ENCODE results near the gene RPS27. TPM values are rescaled to one million over a fixed set of nuclear protein-coding genes. Genes with fewer than 3 reads are reported as not detected.

The RPS27 gene
- total and polyA plus RNA-seq, 4 donors, result 452 to 3,145 (median 1,349) TPM

DNA sequence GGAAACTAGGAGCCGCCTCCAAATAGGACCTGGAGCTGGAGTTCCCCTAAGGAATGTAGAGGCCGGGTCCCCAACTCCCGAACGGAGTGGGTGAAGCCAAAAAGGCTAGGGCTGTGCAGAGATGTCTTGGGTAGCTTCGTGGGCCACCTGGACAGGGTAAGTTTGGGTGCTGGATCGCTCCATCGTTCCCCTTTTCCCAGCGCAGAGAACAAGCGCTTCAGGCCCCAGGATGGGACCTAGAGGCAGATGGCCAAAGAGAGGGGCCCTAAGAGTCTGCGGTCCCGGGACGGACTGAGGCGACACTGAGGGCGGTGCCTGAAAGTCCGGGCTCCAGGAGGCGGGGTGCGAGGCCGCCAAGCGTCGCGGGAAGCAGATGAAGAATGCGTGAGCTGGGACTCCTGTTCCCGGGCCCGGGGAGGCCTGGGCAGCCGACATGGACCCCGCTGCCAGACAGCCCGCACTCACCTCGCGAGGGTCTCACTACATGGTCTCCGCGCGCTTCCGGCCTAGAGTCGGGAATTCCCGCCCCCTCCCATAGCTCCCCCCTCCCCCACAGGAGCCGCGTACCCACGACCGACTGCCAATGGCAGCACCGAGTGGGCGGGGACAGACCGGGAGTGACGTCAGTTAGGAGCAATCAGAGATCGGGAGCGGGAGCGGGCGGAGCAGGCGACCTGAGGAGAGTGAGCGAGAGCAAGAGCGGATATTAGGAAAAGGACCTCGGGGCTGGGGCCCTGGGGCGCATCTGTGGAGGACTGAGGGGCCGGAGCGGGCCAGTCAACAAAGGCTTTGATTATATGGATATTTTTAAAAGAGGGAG, 27.3 kb upstream of the RPS27 start, which contains the start of gene SLC39A1:
TSS of gene SLC39A1 (minus strand) at position 508 of the 820 bp plus-strand sequence. CDS start 822 bp downstream, outside the sequence.
- peak; percentile 99 for DNase-seq (ENCODE audit: low spot score)
- Histone ChIP-seq H3K4me1 (ENCODE audit: control insufficient read depth in 4 of 4, insufficient read depth in 4 of 4, low read length in 3 of 4) (peaks cover 7 to 46% (median 35%) of the 10 kb centered on the region in 4 donors), H3K27me3 (ENCODE audit: control insufficient read depth in 4 of 4, insufficient read depth in 4 of 4, low read length in 3 of 4) (no peaks in the 10 kb centered on the region), H3K36me3 (ENCODE audit: control insufficient read depth in 4 of 4, insufficient read depth in 3 of 4, low read depth in 1 of 4, low read length in 3 of 4) (peaks cover 0 to 8% (median 1%) of the 10 kb centered on the region in 4 donors), H3K4me3 (ENCODE audit: low read depth in 1 of 3, low read length in 3 of 3) (peak within 1 kb of the TSS; percentile 69 to 81 (median 75)), H3K9me3 (ENCODE audit: control insufficient read depth in 4 of 4, low read length in 3 of 4) (no peaks in the 10 kb centered on the region), H3K27ac (ENCODE audit: low read depth in 1 of 2, low read length in 2 of 2) (peak within 1 kb of the TSS; percentile 94 to 95), H3K9ac (ENCODE audit: low read depth in 1 of 2, low read length in 2 of 2) (peak within 1 kb of the TSS; percentile 77 to 78)
- WGBS, result under 1% methylated on average over 54 of the region's 54 CpGs
- peak; percentile 46 to 49 for TF ChIP-seq JUND (IDR thresholded peaks at IDR 0.05)
- TF ChIP-seq NR2F2 (IDR thresholded peaks at IDR 0.05), result no peak
- TF ChIP-seq, protein P1, sequence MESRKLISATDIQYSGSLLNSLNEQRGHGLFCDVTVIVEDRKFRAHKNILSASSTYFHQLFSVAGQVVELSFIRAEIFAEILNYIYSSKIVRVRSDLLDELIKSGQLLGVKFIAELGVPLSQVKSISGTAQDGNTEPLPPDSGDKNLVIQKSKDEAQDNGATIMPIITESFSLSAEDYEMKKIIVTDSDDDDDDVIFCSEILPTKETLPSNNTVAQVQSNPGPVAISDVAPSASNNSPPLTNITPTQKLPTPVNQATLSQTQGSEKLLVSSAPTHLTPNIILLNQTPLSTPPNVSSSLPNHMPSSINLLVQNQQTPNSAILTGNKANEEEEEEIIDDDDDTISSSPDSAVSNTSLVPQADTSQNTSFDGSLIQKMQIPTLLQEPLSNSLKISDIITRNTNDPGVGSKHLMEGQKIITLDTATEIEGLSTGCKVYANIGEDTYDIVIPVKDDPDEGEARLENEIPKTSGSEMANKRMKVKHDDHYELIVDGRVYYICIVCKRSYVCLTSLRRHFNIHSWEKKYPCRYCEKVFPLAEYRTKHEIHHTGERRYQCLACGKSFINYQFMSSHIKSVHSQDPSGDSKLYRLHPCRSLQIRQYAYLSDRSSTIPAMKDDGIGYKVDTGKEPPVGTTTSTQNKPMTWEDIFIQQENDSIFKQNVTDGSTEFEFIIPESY (IDR thresholded peaks at IDR 0.05), result peak; percentile 73
- TF ChIP-seq SP1 (IDR thresholded peaks at IDR 0.05), result peak; percentile 75
- peak; percentile 66 for TF ChIP-seq YY1 (IDR thresholded peaks at IDR 0.05)
- peak in 1 of 2 donors; percentile 29 for TF ChIP-seq GABPA (IDR thresholded peaks at IDR 0.05 in 1 of 2, conservative IDR thresholded peaks at IDR 0.05 in 1 of 2)
- no peak for TF ChIP-seq RAD21 (IDR thresholded peaks at IDR 0.05)
- peak; percentile 65 for TF ChIP-seq TAF1 (conservative IDR thresholded peaks at IDR 0.05)

DNA sequence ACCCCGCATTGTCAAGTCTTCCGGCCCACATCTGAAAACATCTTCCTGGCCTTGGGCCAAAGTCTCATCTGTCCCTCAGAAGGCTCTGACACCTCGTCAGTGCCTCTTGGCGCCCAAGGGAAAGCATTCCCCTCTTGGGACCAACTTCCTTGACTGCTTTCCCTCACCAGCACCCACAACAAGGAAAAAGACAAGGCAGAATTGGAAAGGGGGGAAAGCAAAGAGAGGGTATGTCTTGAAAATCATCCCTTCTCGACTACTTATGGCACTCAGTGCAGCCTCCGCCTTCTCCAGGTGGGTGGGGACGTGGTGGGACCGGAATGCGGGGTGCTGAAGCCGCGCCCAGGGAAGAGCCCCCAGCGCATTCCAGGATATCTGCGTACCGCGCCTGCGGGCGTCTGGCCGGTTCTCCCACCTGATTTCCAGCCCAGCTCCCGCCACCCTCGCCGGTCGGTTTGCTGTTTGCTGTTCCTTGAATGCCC, 26.7 kb upstream of the RPS27 start:
- Histone ChIP-seq H3K9ac (ENCODE audit: low read depth in 1 of 2, low read length in 2 of 2) (peak overlapping the region; percentile 70 to 72), H3K9me3 (ENCODE audit: control insufficient read depth in 4 of 4, low read length in 3 of 4) (no peaks in the 10 kb centered on the region), H3K4me1 (ENCODE audit: control insufficient read depth in 4 of 4, insufficient read depth in 4 of 4, low read length in 3 of 4) (peaks cover 9 to 50% (median 36%) of the 10 kb centered on the region in 4 donors), H3K4me3 (ENCODE audit: low read depth in 1 of 3, low read length in 3 of 3) (peak overlapping the region; percentile 69 to 81 (median 75)), H3K36me3 (ENCODE audit: control insufficient read depth in 4 of 4, insufficient read depth in 3 of 4, low read depth in 1 of 4, low read length in 3 of 4) (peaks cover 0 to 8% (median 1%) of the 10 kb centered on the region in 4 donors), H3K27ac (ENCODE audit: low read depth in 1 of 2, low read length in 2 of 2) (peak overlapping the region; percentile 94 to 95), H3K27me3 (ENCODE audit: control insufficient read depth in 4 of 4, insufficient read depth in 4 of 4, low read length in 3 of 4) (no peaks in the 10 kb centered on the region)
- DNase-seq (ENCODE audit: low spot score), result peak; percentile 61
- 3% methylated on average over 22 of the region's 22 CpGs for WGBS
- TF ChIP-seq, protein P1 (IDR thresholded peaks at IDR 0.05), result no peak
- no peak for TF ChIP-seq RAD21 (IDR thresholded peaks at IDR 0.05)

DNA sequence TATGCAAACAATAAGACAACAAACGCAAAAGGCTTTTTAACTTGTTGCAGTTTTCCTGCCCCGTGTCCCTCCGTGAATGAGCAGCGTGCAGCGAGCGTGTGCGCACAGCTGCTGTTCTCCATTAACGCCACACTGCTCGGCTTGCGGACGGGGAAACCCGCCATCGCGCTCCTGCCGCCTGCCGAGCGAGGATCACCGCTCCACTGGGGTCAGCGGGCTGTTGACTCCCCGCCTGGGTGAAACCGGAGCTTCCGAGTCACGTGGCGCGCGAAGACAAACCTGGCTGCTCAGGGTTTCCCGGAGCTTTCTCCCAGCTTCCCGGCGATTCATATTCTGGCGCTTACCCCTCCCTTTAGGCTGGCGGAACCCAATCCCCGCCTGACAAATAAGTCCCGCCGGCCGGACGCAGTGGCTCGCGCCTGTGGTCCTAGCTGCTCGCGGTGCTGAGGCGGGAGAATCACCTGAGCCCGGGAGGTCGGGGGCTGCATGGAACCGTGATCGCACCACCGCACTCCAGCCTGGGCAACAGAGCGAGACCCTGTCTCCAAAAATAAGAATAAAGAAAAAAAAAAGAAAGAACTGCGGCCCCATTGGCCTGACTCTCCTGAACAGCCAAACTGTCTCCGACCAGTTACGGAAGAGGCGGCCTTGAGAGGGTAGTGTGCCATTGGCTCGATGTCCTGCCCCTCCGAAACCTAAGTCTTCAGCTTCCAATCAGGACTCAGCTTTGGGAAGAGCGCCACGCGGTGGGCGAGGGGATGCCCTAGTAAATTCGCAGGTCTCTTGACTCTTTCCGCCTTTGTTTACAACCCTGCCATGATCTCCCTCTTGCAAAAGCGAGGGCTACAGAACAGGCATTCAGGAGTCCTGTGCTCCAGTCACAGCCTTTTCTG, 23.2 kb upstream of the RPS27 start, which contains the start of gene CREB3L4:
TSS of gene CREB3L4 (plus strand) at position 796 of the 893 bp plus-strand sequence. CDS start 624 bp downstream, outside the sequence.
- H3K27me3 ChIP-seq (ENCODE audit: control insufficient read depth in 4 of 4, insufficient read depth in 4 of 4, low read length in 3 of 4), result no peaks in the 10 kb centered on the region
- H3K4me3 ChIP-seq (ENCODE audit: low read depth in 1 of 3, low read length in 3 of 3), result peak within 1 kb of the TSS; percentile 61 to 98 (median 83)
- H3K9me3 ChIP-seq (ENCODE audit: control insufficient read depth in 4 of 4, low read length in 3 of 4), result no peaks in the 10 kb centered on the region
- DNase-seq (ENCODE audit: low spot score), result peak; percentile 83
- peaks cover 6 to 42% (median 25%) of the 10 kb centered on the region in 4 donors for H3K4me1 ChIP-seq (ENCODE audit: control insufficient read depth in 4 of 4, insufficient read depth in 4 of 4, low read length in 3 of 4)
- H3K36me3 ChIP-seq (ENCODE audit: control insufficient read depth in 4 of 4, insufficient read depth in 3 of 4, low read depth in 1 of 4, low read length in 3 of 4), result no peaks in the 10 kb centered on the region
- peak within 1 kb of the TSS; percentile 96 for H3K27ac ChIP-seq (ENCODE audit: low read depth in 1 of 2, low read length in 2 of 2)
- WGBS, result under 1% methylated on average over 60 of the region's 60 CpGs
- peak within 1 kb of the TSS; percentile 94 for H3K9ac ChIP-seq (ENCODE audit: low read depth in 1 of 2, low read length in 2 of 2)
- TF ChIP-seq TAF1 (conservative IDR thresholded peaks at IDR 0.05), result peak; percentile 86
- TF ChIP-seq RAD21 (IDR thresholded peaks at IDR 0.05), result peak; percentile 49 to 53
- TF ChIP-seq, protein P2, sequence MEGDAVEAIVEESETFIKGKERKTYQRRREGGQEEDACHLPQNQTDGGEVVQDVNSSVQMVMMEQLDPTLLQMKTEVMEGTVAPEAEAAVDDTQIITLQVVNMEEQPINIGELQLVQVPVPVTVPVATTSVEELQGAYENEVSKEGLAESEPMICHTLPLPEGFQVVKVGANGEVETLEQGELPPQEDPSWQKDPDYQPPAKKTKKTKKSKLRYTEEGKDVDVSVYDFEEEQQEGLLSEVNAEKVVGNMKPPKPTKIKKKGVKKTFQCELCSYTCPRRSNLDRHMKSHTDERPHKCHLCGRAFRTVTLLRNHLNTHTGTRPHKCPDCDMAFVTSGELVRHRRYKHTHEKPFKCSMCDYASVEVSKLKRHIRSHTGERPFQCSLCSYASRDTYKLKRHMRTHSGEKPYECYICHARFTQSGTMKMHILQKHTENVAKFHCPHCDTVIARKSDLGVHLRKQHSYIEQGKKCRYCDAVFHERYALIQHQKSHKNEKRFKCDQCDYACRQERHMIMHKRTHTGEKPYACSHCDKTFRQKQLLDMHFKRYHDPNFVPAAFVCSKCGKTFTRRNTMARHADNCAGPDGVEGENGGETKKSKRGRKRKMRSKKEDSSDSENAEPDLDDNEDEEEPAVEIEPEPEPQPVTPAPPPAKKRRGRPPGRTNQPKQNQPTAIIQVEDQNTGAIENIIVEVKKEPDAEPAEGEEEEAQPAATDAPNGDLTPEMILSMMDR (IDR thresholded peaks at IDR 0.05; ENCODE audit: low read depth, low read length, missing input control), result peak; percentile 28
- TF ChIP-seq, protein P3, sequence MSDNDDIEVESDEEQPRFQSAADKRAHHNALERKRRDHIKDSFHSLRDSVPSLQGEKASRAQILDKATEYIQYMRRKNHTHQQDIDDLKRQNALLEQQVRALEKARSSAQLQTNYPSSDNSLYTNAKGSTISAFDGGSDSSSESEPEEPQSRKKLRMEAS (IDR thresholded peaks at IDR 0.05), result peak; percentile 56
- peak; percentile 77 for TF ChIP-seq NR2F2 (IDR thresholded peaks at IDR 0.05)
- TF ChIP-seq, protein P4, sequence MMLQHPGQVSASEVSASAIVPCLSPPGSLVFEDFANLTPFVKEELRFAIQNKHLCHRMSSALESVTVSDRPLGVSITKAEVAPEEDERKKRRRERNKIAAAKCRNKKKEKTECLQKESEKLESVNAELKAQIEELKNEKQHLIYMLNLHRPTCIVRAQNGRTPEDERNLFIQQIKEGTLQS (IDR thresholded peaks at IDR 0.05), result no peak
- peak; percentile 3 for TF ChIP-seq FOXA2 (IDR thresholded peaks at IDR 0.05)
- TF ChIP-seq SP1 (IDR thresholded peaks at IDR 0.05), result peak; percentile 86
- peak; percentile 94 for TF ChIP-seq YY1 (IDR thresholded peaks at IDR 0.05)
- TF ChIP-seq, protein P1 (IDR thresholded peaks at IDR 0.05), result peak; percentile 66
- TF ChIP-seq RXRA (IDR thresholded peaks at IDR 0.05), result peak; percentile 67 to 84

Measured in liver (tissue), 9 donors.